ENCODE results near the gene MSANTD2. TPM values are rescaled to one million over a fixed set of nuclear protein-coding genes. Genes with fewer than 3 reads are reported as not detected.

Gene MSANTD2
- total and polyA plus RNA-seq, 4 donors, result 1.6 to 7.7 (median 2.3) TPM

DNA sequence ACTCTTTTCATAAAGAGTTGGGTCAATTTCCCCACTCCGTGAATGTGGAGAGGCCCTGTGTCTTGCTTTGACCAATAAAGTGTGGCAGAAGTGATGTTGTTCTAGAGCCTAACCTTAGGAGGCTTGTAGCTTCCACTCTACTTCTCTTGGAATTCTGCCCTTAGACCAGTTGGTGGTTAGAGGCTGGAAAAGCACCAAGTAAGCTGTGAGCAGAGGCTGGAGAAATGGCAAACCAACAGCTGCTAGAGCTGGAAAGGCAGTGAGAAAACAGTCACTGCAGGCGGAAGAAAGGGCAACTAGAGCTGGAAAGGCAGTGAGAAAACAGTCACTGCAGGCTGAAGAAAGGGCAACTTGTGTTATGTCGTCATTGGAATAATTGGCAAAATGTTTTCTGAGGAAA lies 29.8 kb upstream of the MSANTD2 start:
- TF ChIP-seq ATF3 (IDR thresholded peaks at IDR 0.05) (no peak), EGR1 (IDR thresholded peaks at IDR 0.05; ENCODE audit: low read depth in 2 of 2) (no peak), HNF4A (conservative IDR thresholded peaks at IDR 0.05) (no peak), FOXA2 (IDR thresholded peaks at IDR 0.05) (no peak)
- no peaks in the 10 kb centered on the region for H3K4me1 ChIP-seq (ENCODE audit: control insufficient read depth in 4 of 4, insufficient read depth in 4 of 4, low read length in 3 of 4)
- no peak overlapping the region for H3K9ac ChIP-seq (ENCODE audit: low read depth in 1 of 2, low read length in 2 of 2)
- WGBS, result 76% methylated on average over 3 of the region's 3 CpGs
- no peak for DNase-seq (ENCODE audit: low spot score)
- H3K4me3 ChIP-seq (ENCODE audit: low read depth in 1 of 3, low read length in 3 of 3), result no peak overlapping the region
- H3K27me3 ChIP-seq (ENCODE audit: control insufficient read depth in 4 of 4, insufficient read depth in 4 of 4, low read length in 3 of 4), result peaks cover 0 to 4% (median 1%) of the 10 kb centered on the region in 4 donors
- no peaks in the 10 kb centered on the region for H3K9me3 ChIP-seq (ENCODE audit: control insufficient read depth in 4 of 4, low read length in 3 of 4)
- H3K27ac ChIP-seq (ENCODE audit: low read depth in 1 of 2, low read length in 2 of 2), result no peak overlapping the region
- H3K36me3 ChIP-seq (ENCODE audit: control insufficient read depth in 4 of 4, insufficient read depth in 3 of 4, low read depth in 1 of 4, low read length in 3 of 4), result no peaks in the 10 kb centered on the region

DNA sequence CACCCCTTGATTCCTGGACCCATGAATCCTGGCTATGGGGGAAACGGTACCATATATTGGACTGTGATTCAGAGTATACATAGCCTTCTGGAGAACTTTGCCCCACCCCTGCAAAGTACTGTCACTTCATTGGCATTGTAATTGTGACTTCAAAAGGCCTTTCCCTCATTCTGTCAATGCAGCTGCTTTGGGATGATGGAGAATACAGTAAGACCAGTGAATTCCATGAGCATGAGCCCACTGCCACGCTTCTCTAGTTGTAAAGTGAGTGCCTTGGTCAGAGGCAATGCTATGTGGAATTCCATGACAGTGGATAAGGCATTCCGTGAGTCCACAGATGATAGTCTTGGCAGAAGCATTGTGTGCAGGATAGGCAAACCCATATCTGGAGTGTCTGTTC lies 25.7 kb upstream of the MSANTD2 start:
- no peak for TF ChIP-seq JUND (IDR thresholded peaks at IDR 0.05)
- WGBS, result 63% methylated on average over 3 of the region's 3 CpGs
- Histone ChIP-seq H3K4me1 (ENCODE audit: control insufficient read depth in 4 of 4, insufficient read depth in 4 of 4, low read length in 3 of 4) (no peaks in the 10 kb centered on the region), H3K9ac (ENCODE audit: low read depth in 1 of 2, low read length in 2 of 2) (no peak overlapping the region), H3K27me3 (ENCODE audit: control insufficient read depth in 4 of 4, insufficient read depth in 4 of 4, low read length in 3 of 4) (no peaks in the 10 kb centered on the region), H3K4me3 (ENCODE audit: low read depth in 1 of 3, low read length in 3 of 3) (no peak overlapping the region), H3K36me3 (ENCODE audit: control insufficient read depth in 4 of 4, insufficient read depth in 3 of 4, low read depth in 1 of 4, low read length in 3 of 4) (no peaks in the 10 kb centered on the region), H3K27ac (ENCODE audit: low read depth in 1 of 2, low read length in 2 of 2) (no peak overlapping the region), H3K9me3 (ENCODE audit: control insufficient read depth in 4 of 4, low read length in 3 of 4) (no peaks in the 10 kb centered on the region)
- no peak for DNase-seq (ENCODE audit: low spot score)

DNA sequence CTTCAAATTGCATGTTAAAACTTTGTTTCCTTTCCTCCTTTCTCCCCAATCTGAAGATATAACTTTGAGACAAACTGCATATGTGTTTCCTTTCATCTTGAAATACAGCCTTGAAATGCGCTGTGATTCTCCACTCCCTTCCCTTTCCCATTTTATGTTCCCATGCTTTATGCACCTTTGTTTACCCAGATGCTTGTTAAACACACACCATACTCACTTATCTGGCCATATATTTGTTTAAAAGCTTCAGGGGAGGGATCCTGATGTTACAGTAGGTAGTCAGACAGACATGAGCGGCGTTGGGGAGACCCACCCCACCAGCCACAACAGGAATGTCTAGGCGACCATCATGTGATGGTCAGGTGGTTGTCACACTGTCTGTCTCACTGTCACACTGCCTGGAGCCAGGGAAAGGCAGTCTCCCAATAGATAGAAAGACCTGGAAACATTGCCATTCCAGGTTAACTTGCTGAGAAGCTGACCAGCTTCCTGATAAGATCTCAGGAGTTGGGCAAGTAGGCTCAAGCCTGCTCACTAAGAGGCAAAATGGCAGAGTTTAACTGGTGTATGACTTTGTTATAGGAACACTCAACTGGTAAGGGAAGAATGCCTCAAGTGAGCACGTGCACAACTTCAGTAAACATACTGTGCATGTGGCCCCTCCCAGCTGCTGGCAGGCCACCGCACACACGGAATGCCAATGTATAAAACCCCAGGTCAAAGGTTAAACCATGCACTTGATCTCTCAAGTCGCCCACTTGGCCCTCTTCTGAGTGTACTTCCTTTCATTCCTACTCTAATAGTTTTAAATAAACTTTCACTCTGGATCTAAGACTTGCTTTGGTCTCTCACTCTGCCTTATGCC lies 23.5 kb upstream of the MSANTD2 start:
- Histone ChIP-seq H3K27me3 (ENCODE audit: control insufficient read depth in 4 of 4, insufficient read depth in 4 of 4, low read length in 3 of 4) (no peaks in the 10 kb centered on the region), H3K36me3 (ENCODE audit: control insufficient read depth in 4 of 4, insufficient read depth in 3 of 4, low read depth in 1 of 4, low read length in 3 of 4) (no peaks in the 10 kb centered on the region), H3K4me1 (ENCODE audit: control insufficient read depth in 4 of 4, insufficient read depth in 4 of 4, low read length in 3 of 4) (no peaks in the 10 kb centered on the region), H3K4me3 (ENCODE audit: low read depth in 1 of 3, low read length in 3 of 3) (no peak overlapping the region), H3K9me3 (ENCODE audit: control insufficient read depth in 4 of 4, low read length in 3 of 4) (no peaks in the 10 kb centered on the region), H3K9ac (ENCODE audit: low read depth in 1 of 2, low read length in 2 of 2) (no peak overlapping the region), H3K27ac (ENCODE audit: low read depth in 1 of 2, low read length in 2 of 2) (no peak overlapping the region)
- WGBS, result 56% methylated on average over 8 of the region's 8 CpGs
- TF ChIP-seq JUND (IDR thresholded peaks at IDR 0.05) (no peak), SP1 (IDR thresholded peaks at IDR 0.05) (no peak), RXRA (IDR thresholded peaks at IDR 0.05) (no peak)
- no peak for DNase-seq (ENCODE audit: low spot score)

GRCh38 chr11:124821995-124822730 lies 22.0 kb upstream of the MSANTD2 start:
- H3K4me1 ChIP-seq (ENCODE audit: control insufficient read depth in 4 of 4, insufficient read depth in 4 of 4, low read length in 3 of 4), result no peaks in the 10 kb centered on the region
- no peaks in the 10 kb centered on the region for H3K9me3 ChIP-seq (ENCODE audit: control insufficient read depth in 4 of 4, low read length in 3 of 4)
- H3K27ac ChIP-seq (ENCODE audit: low read depth in 1 of 2, low read length in 2 of 2), result no peak overlapping the region
- no peak for DNase-seq (ENCODE audit: low spot score)
- H3K27me3 ChIP-seq (ENCODE audit: control insufficient read depth in 4 of 4, insufficient read depth in 4 of 4, low read length in 3 of 4), result no peaks in the 10 kb centered on the region
- H3K36me3 ChIP-seq (ENCODE audit: control insufficient read depth in 4 of 4, insufficient read depth in 3 of 4, low read depth in 1 of 4, low read length in 3 of 4), result no peaks in the 10 kb centered on the region
- 63% methylated on average over 6 of the region's 6 CpGs for WGBS
- TF ChIP-seq EGR1 (IDR thresholded peaks at IDR 0.05; ENCODE audit: low read depth in 2 of 2) (no peak), CTCF (IDR thresholded peaks at IDR 0.05; ENCODE audit: low read depth, low read length, missing input control) (no peak), GABPA (IDR thresholded peaks at IDR 0.05 in 1 of 2, conservative IDR thresholded peaks at IDR 0.05 in 1 of 2) (no peak), ZBTB33 (IDR thresholded peaks at IDR 0.05) (no peak), JUND (IDR thresholded peaks at IDR 0.05) (no peak), SP1 (IDR thresholded peaks at IDR 0.05) (no peak), HNF4A (conservative IDR thresholded peaks at IDR 0.05) (no peak)
- H3K9ac ChIP-seq (ENCODE audit: low read depth in 1 of 2, low read length in 2 of 2), result no peak overlapping the region
- H3K4me3 ChIP-seq (ENCODE audit: low read depth in 1 of 3, low read length in 3 of 3), result no peak overlapping the region

All from liver (tissue), 9 donors.